ENCODE data around the gene CSNK1A1L. TPM values are rescaled to one million over a fixed set of nuclear protein-coding genes. Genes with fewer than 3 reads are reported as not detected.

The CSNK1A1L gene
- polyA plus RNA-seq, 1 donor (not counting 4 experiments of a cell fraction or from before 2014, with no cell fraction given) = not detected

DNA sequence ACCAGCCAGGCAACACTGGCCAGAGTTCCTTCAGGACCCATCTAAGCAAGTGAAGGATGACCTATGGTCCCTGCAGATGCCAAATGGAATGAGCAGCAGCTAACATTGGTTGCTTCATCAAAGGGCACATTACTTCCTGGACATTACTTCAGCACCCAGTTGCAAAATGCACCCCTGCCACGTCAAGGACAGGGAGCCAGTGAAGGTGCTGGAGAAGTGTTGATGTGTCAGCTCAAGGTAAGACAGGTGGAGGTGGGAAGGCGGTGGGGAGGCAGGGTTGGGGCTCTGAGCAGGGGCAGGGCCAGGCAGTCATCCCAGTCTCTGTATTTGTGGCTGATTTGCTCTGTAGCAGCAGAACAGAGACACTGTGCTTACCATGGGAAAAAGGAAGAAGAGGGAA lies 14.6 kb downstream of the CSNK1A1L start:
- TF ChIP-seq, protein P1, sequence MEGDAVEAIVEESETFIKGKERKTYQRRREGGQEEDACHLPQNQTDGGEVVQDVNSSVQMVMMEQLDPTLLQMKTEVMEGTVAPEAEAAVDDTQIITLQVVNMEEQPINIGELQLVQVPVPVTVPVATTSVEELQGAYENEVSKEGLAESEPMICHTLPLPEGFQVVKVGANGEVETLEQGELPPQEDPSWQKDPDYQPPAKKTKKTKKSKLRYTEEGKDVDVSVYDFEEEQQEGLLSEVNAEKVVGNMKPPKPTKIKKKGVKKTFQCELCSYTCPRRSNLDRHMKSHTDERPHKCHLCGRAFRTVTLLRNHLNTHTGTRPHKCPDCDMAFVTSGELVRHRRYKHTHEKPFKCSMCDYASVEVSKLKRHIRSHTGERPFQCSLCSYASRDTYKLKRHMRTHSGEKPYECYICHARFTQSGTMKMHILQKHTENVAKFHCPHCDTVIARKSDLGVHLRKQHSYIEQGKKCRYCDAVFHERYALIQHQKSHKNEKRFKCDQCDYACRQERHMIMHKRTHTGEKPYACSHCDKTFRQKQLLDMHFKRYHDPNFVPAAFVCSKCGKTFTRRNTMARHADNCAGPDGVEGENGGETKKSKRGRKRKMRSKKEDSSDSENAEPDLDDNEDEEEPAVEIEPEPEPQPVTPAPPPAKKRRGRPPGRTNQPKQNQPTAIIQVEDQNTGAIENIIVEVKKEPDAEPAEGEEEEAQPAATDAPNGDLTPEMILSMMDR (optimal IDR thresholded peaks at IDR 0.05 in 1 of 3, IDR thresholded peaks at IDR 0.05 in 1 of 3, conservative IDR thresholded peaks at IDR 0.05 in 1 of 3; ENCODE audit: extremely low read depth in 1 of 3, insufficient read depth in 2 of 3, low read length in 3 of 3) = no peak
- TF ChIP-seq EZH2 (IDR thresholded peaks at IDR 0.05; ENCODE audit: low read length) = no peak
- no peaks in the 10 kb centered on the region for H3K4me1 ChIP-seq (ENCODE audit: control insufficient read depth, extremely low read depth, insufficient read depth, low read length)
- FAIRE-seq = no peak
- H3K9me3 ChIP-seq (ENCODE audit: control insufficient read depth, low read depth, low read length) = no peaks in the 10 kb centered on the region
- DNase-seq (ENCODE audit: low read depth, low spot score) = no peak
- H3K27ac ChIP-seq (ENCODE audit: control insufficient read depth, insufficient read depth, low read length) = no peak overlapping the region
- dilution Hi-C loops (cut with MboI; ENCODE audit: extremely low pct_ligation_motif_present, low sequenced_read_pairs) = no loop called here
- no peak overlapping the region for H3K4me2 ChIP-seq (ENCODE audit: control insufficient read depth, extremely low read depth, insufficient read depth, low read depth, low read length)
- H3K36me3 ChIP-seq (ENCODE audit: control insufficient read depth in 2 of 2, extremely low read depth in 1 of 2, insufficient read depth in 2 of 2, low read length in 2 of 2) = no peaks in the 10 kb centered on the region
- H2AFZ ChIP-seq (ENCODE audit: control insufficient read depth, low read length) = no peak overlapping the region
- no peaks in the 10 kb centered on the region for H3K9me1 ChIP-seq (ENCODE audit: control insufficient read depth, extremely low read depth, insufficient read depth, low read length)
- no peaks in the 10 kb centered on the region for H4K20me1 ChIP-seq (ENCODE audit: control insufficient read depth, extremely low read depth, insufficient read depth, low read length)
- no peaks in the 10 kb centered on the region for H3K79me2 ChIP-seq (ENCODE audit: control insufficient read depth, insufficient read depth, low read length)
- H3K4me3 ChIP-seq (ENCODE audit: control insufficient read depth in 2 of 3, extremely low read depth in 1 of 3, insufficient read depth in 2 of 3, low read depth in 1 of 3, low read length in 3 of 3) = no peak overlapping the region
- H3K9ac ChIP-seq (ENCODE audit: control insufficient read depth, extremely low read depth, insufficient read depth, low read length) = no peak overlapping the region
- H3K27me3 ChIP-seq (ENCODE audit: control insufficient read depth, extremely low read depth, insufficient read depth, low read length) = no peaks in the 10 kb centered on the region

DNA sequence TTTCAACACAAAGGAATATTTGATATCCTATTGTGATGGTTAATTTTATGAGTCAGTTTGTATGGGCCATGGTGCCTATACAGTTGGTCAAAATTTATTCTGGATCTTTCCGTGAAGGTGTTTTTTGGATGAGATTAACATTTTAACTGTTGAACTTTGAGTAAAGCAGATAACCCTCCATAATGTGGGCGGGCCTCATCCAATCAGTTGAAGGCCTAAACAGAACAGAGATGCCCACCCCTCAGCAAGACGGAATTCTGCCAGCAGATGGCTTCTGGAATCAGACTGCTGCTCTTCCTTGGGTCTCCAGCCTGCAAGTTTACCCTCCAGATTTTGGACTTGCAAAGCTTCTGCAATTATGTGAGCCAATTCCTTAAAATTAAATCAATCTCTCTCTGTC lies 16.0 kb downstream of the CSNK1A1L start:
- no peak for DNase-seq (ENCODE audit: low read depth, low spot score)
- no peak overlapping the region for H3K27ac ChIP-seq (ENCODE audit: control insufficient read depth, insufficient read depth, low read length)
- no peaks in the 10 kb centered on the region for H4K20me1 ChIP-seq (ENCODE audit: control insufficient read depth, extremely low read depth, insufficient read depth, low read length)
- FAIRE-seq = no peak
- H3K4me1 ChIP-seq (ENCODE audit: control insufficient read depth, extremely low read depth, insufficient read depth, low read length) = no peaks in the 10 kb centered on the region
- no peaks in the 10 kb centered on the region for H3K9me1 ChIP-seq (ENCODE audit: control insufficient read depth, extremely low read depth, insufficient read depth, low read length)
- no peaks in the 10 kb centered on the region for H3K9me3 ChIP-seq (ENCODE audit: control insufficient read depth, low read depth, low read length)
- dilution Hi-C loops (cut with MboI; ENCODE audit: extremely low pct_ligation_motif_present, low sequenced_read_pairs) = no loop called here
- H3K4me3 ChIP-seq (ENCODE audit: control insufficient read depth in 2 of 3, extremely low read depth in 1 of 3, insufficient read depth in 2 of 3, low read depth in 1 of 3, low read length in 3 of 3) = no peak overlapping the region
- H2AFZ ChIP-seq (ENCODE audit: control insufficient read depth, low read length) = no peak overlapping the region
- no peaks in the 10 kb centered on the region for H3K27me3 ChIP-seq (ENCODE audit: control insufficient read depth, extremely low read depth, insufficient read depth, low read length)
- H3K9ac ChIP-seq (ENCODE audit: control insufficient read depth, extremely low read depth, insufficient read depth, low read length) = no peak overlapping the region
- H3K79me2 ChIP-seq (ENCODE audit: control insufficient read depth, insufficient read depth, low read length) = no peaks in the 10 kb centered on the region
- H3K4me2 ChIP-seq (ENCODE audit: control insufficient read depth, extremely low read depth, insufficient read depth, low read depth, low read length) = no peak overlapping the region
- no peaks in the 10 kb centered on the region for H3K36me3 ChIP-seq (ENCODE audit: control insufficient read depth in 2 of 2, extremely low read depth in 1 of 2, insufficient read depth in 2 of 2, low read length in 2 of 2)
- TF ChIP-seq EZH2 (IDR thresholded peaks at IDR 0.05; ENCODE audit: low read length) = no peak
- TF ChIP-seq, protein P1 (optimal IDR thresholded peaks at IDR 0.05 in 1 of 3, IDR thresholded peaks at IDR 0.05 in 1 of 3, conservative IDR thresholded peaks at IDR 0.05 in 1 of 3; ENCODE audit: extremely low read depth in 1 of 3, insufficient read depth in 2 of 3, low read length in 3 of 3) = no peak

All from keratinocyte (primary cell).